LNCAP (cell line): ENCODE data around the gene ARSJ.

Experiments used
- CTCF ChIP-seq: fragments of 450-650 bp; IDR thresholded peaks from 2 replicates; pipeline ENCODE4 v1.5.1; 2017; ENCODE audit warnings: mild to moderate bottlenecking

The ARSJ gene

GRCh38 chr4:113997206-113997605 lies 17.8 kb upstream of the ARSJ start:
- TF ChIP-seq CTCF = no peak

DNA sequence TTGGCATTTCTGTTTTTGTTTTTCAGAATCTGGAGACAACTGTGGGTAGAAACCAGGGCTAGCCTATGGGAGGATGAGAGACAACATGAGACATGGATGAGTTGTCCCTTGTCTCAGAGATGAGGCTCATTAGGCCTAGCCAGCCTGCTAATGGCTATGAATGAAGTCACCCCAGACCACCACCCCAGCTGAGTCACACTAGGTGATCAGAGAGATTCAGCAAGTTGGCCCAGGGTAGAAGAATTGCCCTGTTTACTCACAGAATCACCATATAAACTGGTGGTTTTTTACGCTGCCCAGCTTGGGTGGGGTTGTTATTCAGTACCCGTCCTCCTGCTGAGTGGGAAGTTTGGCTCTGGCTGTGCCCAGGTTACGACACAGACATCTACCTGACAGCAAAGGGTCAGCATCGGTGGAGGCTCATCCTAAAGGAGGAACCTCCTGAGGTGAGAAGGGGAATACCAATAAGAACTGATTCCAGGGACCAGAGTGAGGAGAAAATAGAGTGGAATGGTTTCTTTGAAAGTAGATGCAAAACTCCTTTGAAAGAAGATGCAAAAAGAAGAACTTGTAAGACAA lies 17.2 kb upstream of the ARSJ start:
- no peak for TF ChIP-seq CTCF

DNA sequence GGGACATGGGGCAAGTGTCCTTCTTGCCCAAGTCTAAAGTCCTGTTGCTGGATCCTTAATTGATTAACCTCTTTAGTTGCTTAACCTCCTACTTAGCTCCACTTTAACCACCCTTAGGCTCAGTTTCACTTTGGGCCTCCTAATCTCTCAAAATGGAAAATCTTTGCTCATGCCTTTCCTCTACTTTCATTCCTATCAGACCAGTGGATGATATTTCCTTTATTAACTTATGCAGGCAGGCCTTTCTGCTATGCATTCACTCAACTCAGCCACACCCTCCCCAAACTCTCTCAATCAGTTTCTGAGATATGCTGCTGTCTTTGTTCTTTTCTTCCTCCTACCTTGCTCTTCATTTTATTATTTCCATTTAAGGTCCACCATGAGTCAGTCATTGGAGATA lies 14.4 kb upstream of the ARSJ start:
- TF ChIP-seq CTCF = no peak

- TF ChIP-seq CTCF = no peak
Measured at GRCh38 chr4:113990886-113991285, 11.4 kb upstream of the ARSJ start.

DNA sequence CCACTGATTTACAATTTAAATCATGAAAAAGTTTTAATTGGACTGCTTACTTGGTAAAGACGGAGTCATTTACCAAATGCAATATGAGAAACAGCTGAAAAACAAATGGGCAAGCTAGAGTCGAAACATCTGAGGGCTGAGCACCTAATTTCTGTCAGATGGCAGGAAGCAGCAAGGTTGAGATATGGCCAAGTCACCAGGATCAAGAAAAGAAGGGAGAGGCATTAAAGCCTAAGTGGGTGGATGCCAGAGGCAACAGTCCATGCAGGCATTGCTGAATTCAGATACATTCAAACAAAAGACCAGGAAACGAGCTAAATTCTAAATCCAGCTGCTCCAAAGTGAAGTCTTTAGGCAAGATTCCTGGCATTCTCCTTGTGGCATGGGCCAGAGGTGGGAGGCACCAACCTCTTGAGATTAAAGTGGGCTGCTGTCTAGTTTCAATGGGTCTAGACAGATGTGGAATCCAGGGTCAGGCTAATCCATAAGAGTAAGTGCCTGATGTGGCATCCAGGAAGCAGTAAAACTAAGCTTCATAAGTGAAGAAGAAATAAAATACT lies 8.0 kb upstream of the ARSJ start:
- no peak for TF ChIP-seq CTCF

GRCh38 chr4:113982181-113982580 lies 2.7 kb upstream of the ARSJ start:
- no peak for TF ChIP-seq CTCF

GRCh38 chr4:113981591-113981990 lies 2.1 kb upstream of the ARSJ start:
- no peak for TF ChIP-seq CTCF
